Spinal cord (tissue), 10 donors: ENCODE results near the gene RHOJ. TPM values are rescaled to one million over a fixed set of nuclear protein-coding genes. Genes with fewer than 3 reads are reported as not detected.

ENCODE experiments used
- DNase-seq, 6 donors: peaks; one replicate each; pipeline versions ENCODE4 v3.0.0 to v3.0.0-alpha.2; 2013 to 2015; ENCODE audit warnings: low spot score in 6 of 6, low read depth in 4 of 6
- H3K27ac ChIP-seq: one replicate; pipeline ENCODE4 v1.5.1; 2013; ENCODE audit warnings: low read depth, low read length, control low read depth
- H3K27me3 ChIP-seq: one replicate; pipeline ENCODE4 v1.6.1; 2013; ENCODE audit warnings: low read length; ENCODE audit not compliant: control insufficient read depth, insufficient read depth
- H3K36me3 ChIP-seq: one replicate; pipeline ENCODE4 v1.6.1; 2013; ENCODE audit warnings: low read length; ENCODE audit not compliant: control insufficient read depth, insufficient read depth
- H3K4me1 ChIP-seq: one replicate; pipeline ENCODE4 v1.6.1; 2013; ENCODE audit warnings: low read length; ENCODE audit not compliant: control insufficient read depth, insufficient read depth
- H3K4me3 ChIP-seq: one replicate; pipeline ENCODE4 v1.5.1; 2013; ENCODE audit warnings: low read depth, low read length, control low read depth
- H3K9me3 ChIP-seq: one replicate; pipeline ENCODE4 v1.6.1; 2013; ENCODE audit warnings: low read length; ENCODE audit not compliant: control insufficient read depth, insufficient read depth
- WGBS: methylation state at CpG from one replicate; pipeline ENCODE4 v1.1.5; 2013; ENCODE audit warnings: missing lambda C conversion rate; ENCODE audit not compliant: insufficient coverage; 5-methylcytosine and 5-hydroxymethylcytosine counted together
- polyA plus RNA-seq, 2 donors: library from polyadenylated mRNA; unstranded; fragments of 120-200 nt; gene quantifications; one replicate each; pipeline ENCODE4 v1.2.1, GENCODE V29; 2013; ENCODE audit not compliant: insufficient read length in 2 of 2
- total RNA-seq, 2 donors: library from RNA; depleted of rRNA in 1 of 2; stranded (reverse); fragments of 120-200 nt in 1 of 2; fragments of >200 nt in 1 of 2; gene quantifications; one replicate each; pipeline versions ENCODE4 v1.2.3 to v1.2.4, GENCODE V29; 2013 to 2014
- donor health status: healthy.

RHOJ gene
- total and polyA plus RNA-seq, 4 donors: 11.9 to 29.6 (median 21.9) TPM

DNA sequence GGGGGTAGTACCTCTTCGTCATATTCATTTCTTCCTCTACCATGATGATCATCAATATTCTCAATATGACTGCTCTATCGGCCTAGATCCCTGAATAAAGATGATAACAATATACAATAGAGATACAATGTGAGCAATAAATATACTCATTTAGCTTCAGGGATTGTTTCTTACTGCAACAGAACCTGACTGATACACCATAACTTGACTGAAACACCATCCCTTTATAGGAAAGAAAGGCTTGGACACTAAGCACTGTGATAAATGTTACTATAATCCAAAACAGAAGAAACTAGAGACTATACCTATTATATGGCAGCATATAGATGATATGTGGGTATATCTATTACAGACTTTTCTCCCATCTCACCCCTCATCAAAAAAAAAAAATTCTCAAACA is 1.2 kb upstream of the RHOJ start:
- H3K27ac ChIP-seq: peak overlapping the region; percentile 99

DNA sequence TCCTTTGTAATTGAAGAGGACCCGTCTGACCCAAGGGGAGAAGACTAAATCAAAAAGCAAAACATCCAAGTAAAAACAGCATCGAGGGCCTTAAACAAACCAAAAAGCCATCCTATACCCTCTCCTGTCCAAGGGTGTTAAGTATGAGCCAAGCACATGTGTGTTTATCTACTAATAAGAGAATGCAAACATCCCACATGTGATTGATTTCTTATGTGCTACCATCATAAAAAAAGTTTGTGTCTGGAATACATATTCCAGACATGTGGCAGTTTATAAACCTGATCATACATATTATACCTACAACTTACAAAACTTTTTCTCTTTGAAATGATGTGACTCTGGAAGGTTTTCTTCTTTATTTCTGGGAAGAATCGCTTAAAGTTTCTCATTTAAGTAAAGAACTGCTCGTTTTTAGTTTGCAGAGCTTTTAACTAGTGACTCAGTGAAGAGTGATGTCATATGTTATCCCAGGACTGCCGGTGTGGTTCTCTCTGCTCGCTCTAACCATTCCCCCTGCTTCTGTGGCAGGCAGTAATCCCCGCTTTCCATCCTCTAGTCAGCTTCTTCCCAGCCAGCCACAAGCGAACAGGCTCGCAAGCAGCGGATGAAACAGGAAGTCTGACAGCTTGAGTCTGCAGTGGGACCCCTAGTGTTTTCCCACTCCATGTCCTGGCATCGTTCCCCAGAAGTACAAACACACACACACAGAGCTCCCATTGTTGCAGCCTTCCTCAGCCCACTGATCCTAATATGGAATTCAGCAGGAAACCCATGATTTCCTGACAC is 431 bp upstream of the RHOJ start:
- H3K4me3 ChIP-seq: peak overlapping the region; percentile 69
- peaks cover 4% of the 10 kb centered on the region for H3K4me1 ChIP-seq
- no peaks in the 10 kb centered on the region for H3K9me3 ChIP-seq
- DNase-seq: peak; percentile 75 to 97 (median 88)
- WGBS: 0% methylated on average over 6 of the region's 11 CpGs
- H3K27me3 ChIP-seq: no peaks in the 10 kb centered on the region
- peak overlapping the region; percentile 99 for H3K27ac ChIP-seq
- no peaks in the 10 kb centered on the region for H3K36me3 ChIP-seq

More for the DNA sequence above, 1.2 kb upstream of the RHOJ start:
- no CpG with 5 or more reads among the region's 2 CpGs for WGBS
- H3K9me3 ChIP-seq: no peaks in the 10 kb centered on the region
- no peak overlapping the region for H3K4me3 ChIP-seq
- no peak for DNase-seq
- H3K36me3 ChIP-seq: no peaks in the 10 kb centered on the region
- no peaks in the 10 kb centered on the region for H3K27me3 ChIP-seq
- H3K4me1 ChIP-seq: peaks cover 4% of the 10 kb centered on the region

DNA sequence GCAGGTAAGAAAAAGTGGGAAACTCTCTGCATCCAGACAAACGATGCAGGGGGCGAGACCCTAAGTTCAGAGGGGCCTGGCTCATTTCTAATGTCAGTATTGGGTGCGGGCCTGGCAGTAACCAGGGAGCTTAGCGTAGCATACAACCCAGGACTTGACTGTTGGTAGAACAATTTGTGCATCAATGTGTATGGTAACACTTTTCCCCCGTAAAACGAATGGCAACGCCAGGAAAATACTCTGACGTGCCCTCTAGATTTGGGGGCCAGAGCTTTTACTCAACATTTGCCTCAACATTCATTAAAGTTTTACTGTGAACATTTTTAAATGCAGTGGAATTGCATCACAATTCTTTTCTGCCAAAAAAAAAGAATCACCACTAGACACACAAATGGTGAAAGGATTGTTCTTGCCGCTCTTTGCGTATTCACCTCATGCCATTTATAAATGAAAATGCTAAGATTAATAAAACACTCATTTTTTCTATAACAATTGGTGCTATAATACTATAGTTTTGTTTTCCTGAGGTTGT is 867 bp downstream of the RHOJ start:
- no peaks in the 10 kb centered on the region for H3K9me3 ChIP-seq
- no peaks in the 10 kb centered on the region for H3K36me3 ChIP-seq
- no peak for DNase-seq
- H3K27me3 ChIP-seq: no peaks in the 10 kb centered on the region
- peak overlapping the region; percentile 99 for H3K27ac ChIP-seq
- peak overlapping the region; percentile 69 for H3K4me3 ChIP-seq
- peaks cover 4% of the 10 kb centered on the region for H3K4me1 ChIP-seq
- WGBS: 21% methylated on average over 4 of the region's 10 CpGs

DNA sequence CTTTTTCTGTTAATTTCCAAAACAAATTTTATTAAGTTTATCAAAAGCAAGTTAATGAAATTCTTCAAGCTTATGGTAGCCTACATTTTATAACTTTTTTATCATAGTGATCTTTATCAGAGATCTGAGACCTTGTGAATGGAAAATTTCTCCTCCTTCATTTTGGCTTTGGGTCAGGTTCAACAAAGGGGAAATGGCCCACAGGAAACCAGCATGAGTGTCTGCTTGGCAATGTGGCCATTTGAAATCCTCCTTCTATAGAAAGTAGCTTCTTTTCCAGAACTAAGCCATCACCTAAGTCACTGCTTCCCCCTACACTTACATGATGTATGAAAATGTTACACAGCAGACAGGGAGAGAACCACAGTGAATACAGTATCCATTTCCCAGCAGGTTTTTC is 1.6 kb downstream of the RHOJ start:
- Histone ChIP-seq H3K4me3 (peak overlapping the region; percentile 69), H3K4me1 (peaks cover 4% of the 10 kb centered on the region), H3K36me3 (no peaks in the 10 kb centered on the region), H3K27ac (peak overlapping the region; percentile 99), H3K9me3 (no peaks in the 10 kb centered on the region), H3K27me3 (no peaks in the 10 kb centered on the region)
- peak in 2 of 6 donors; percentile 31 to 50 for DNase-seq

GRCh38 chr14:63209160-63209559 is 4.9 kb downstream of the RHOJ start:
- H3K9me3 ChIP-seq: no peaks in the 10 kb centered on the region
- H3K4me1 ChIP-seq: peaks cover 4% of the 10 kb centered on the region
- DNase-seq: no peak
- no peak overlapping the region for H3K4me3 ChIP-seq
- H3K36me3 ChIP-seq: no peaks in the 10 kb centered on the region
- WGBS: 100% methylated on average over 1 of the region's 1 CpG
- no peaks in the 10 kb centered on the region for H3K27me3 ChIP-seq
- no peak overlapping the region for H3K27ac ChIP-seq

GRCh38 chr14:63210812-63211211 is 6.6 kb downstream of the RHOJ start:
- Histone ChIP-seq H3K9me3 (no peaks in the 10 kb centered on the region), H3K4me1 (no peaks in the 10 kb centered on the region), H3K4me3 (no peak overlapping the region), H3K27me3 (no peaks in the 10 kb centered on the region), H3K27ac (no peak overlapping the region), H3K36me3 (no peaks in the 10 kb centered on the region)
- no peak for DNase-seq
- no CpG with 5 or more reads among the region's 1 CpG for WGBS

- Histone ChIP-seq H3K9me3 (no peaks in the 10 kb centered on the region), H3K27ac (no peak overlapping the region), H3K27me3 (no peaks in the 10 kb centered on the region), H3K4me3 (no peak overlapping the region), H3K36me3 (no peaks in the 10 kb centered on the region), H3K4me1 (no peaks in the 10 kb centered on the region)
- WGBS: no CpG with 5 or more reads among the region's 2 CpGs
- DNase-seq: no peak
Measured at GRCh38 chr14:63212209-63212608, 8.0 kb downstream of the RHOJ start.

DNA sequence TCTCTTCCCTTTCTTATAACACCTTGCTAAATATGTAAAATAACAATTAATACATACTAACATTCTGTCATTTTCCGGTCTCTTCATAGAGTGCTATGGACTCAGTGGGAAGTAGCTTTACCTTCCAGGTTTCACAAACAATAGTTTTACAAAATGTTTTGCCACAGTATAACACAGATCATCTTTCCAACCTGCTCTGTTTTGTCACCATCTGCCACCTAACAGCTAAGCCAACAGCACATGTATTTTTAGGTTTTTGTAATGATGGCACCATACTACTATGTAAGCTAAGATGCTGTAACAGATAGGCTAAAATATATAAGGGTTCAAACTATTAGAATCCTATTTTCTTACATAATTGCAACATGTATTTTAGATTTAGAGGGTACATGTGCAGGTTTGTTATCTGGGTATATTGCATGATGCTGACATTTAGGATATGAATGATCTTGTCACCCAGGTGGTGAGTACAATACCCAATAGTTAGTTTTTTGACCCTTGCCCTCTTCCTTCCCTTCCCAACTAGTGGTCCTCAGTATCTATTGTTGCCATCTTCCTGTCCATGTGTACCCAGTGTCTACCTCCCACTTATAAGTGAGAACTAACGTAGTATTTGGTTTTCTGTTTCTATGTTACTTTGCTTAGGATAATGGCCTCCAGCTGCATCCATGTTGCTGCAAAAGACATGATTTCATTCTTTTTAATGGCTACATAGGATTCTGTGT is 8.7 kb downstream of the RHOJ start:
- no peaks in the 10 kb centered on the region for H3K4me1 ChIP-seq
- DNase-seq: no peak
- H3K27me3 ChIP-seq: no peaks in the 10 kb centered on the region
- WGBS: no CpG with 5 or more reads among the region's 2 CpGs
- no peaks in the 10 kb centered on the region for H3K36me3 ChIP-seq
- H3K9me3 ChIP-seq: no peaks in the 10 kb centered on the region
- H3K4me3 ChIP-seq: no peak overlapping the region
- H3K27ac ChIP-seq: no peak overlapping the region

- no peaks in the 10 kb centered on the region for H3K27me3 ChIP-seq
- no peak overlapping the region for H3K4me3 ChIP-seq
- H3K4me1 ChIP-seq: no peaks in the 10 kb centered on the region
- no peaks in the 10 kb centered on the region for H3K9me3 ChIP-seq
- 75% methylated on average over 3 of the region's 5 CpGs for WGBS
- H3K36me3 ChIP-seq: no peaks in the 10 kb centered on the region
- H3K27ac ChIP-seq: no peak overlapping the region
- DNase-seq: no peak
Measured at GRCh38 chr14:63214417-63215196, 10.4 kb downstream of the RHOJ start.
